ENCODE data around the gene VPS39. TPM values are rescaled to one million over a fixed set of nuclear protein-coding genes. Genes with fewer than 3 reads are reported as not detected.

VPS39 gene
- total and polyA plus RNA-seq, 9 donors = 30.3 to 61.5 (median 50.2) TPM

- H3K27me3 ChIP-seq = no peaks in the 10 kb centered on the region
- no peaks in the 10 kb centered on the region for H3K36me3 ChIP-seq
- WGBS, 3 donors = 63 to 71% (median 66%) methylated on average over 8 of the region's 8 CpGs
- no peak for TF ChIP-seq POLR2A (IDR thresholded peaks at IDR 0.05)
- TF ChIP-seq CTCF (IDR thresholded peaks at IDR 0.05) = no peak
- no peak for TF ChIP-seq EP300 (IDR thresholded peaks at IDR 0.05)
- no peak overlapping the region for H3K27ac ChIP-seq
- H3K4me1 ChIP-seq (ENCODE audit: insufficient read depth) = no peaks in the 10 kb centered on the region
- intact Hi-C loops (cut with DNase I) = no loop called here
- no peak overlapping the region for H3K4me3 ChIP-seq
- DNase-seq = no peak
- no peaks in the 10 kb centered on the region for H3K9me3 ChIP-seq
These were observed 77.7 kb downstream of the VPS39 start for GRCh38 chr15:42130246-42130986.

- H3K27ac ChIP-seq = no peak overlapping the region
- intact Hi-C loops (cut with DNase I) = no loop called here
- 69 to 81% (median 72%) methylated on average over 2 of the region's 2 CpGs for WGBS, 3 donors
- no peak for TF ChIP-seq EP300 (IDR thresholded peaks at IDR 0.05)
- TF ChIP-seq POLR2A (IDR thresholded peaks at IDR 0.05) = no peak
- no peak for TF ChIP-seq CTCF (IDR thresholded peaks at IDR 0.05)
- no peaks in the 10 kb centered on the region for H3K27me3 ChIP-seq
- no peak for DNase-seq
- H3K4me1 ChIP-seq (ENCODE audit: insufficient read depth) = no peaks in the 10 kb centered on the region
- H3K36me3 ChIP-seq = no peaks in the 10 kb centered on the region
- H3K4me3 ChIP-seq = no peak overlapping the region
- no peaks in the 10 kb centered on the region for H3K9me3 ChIP-seq
These were observed 78.7 kb downstream of the VPS39 start for GRCh38 chr15:42129364-42129763.

- WGBS, 3 donors = 45 to 60% (median 45%) methylated on average over 6 of the region's 6 CpGs
- no peak for DNase-seq
- no peaks in the 10 kb centered on the region for H3K36me3 ChIP-seq
- H3K27ac ChIP-seq = no peak overlapping the region
- H3K4me3 ChIP-seq = no peak overlapping the region
- no peaks in the 10 kb centered on the region for H3K27me3 ChIP-seq
- no peak for TF ChIP-seq POLR2A (IDR thresholded peaks at IDR 0.05)
- TF ChIP-seq EP300 (IDR thresholded peaks at IDR 0.05) = no peak
- no peak for TF ChIP-seq CTCF (IDR thresholded peaks at IDR 0.05)
- no peaks in the 10 kb centered on the region for H3K4me1 ChIP-seq (ENCODE audit: insufficient read depth)
- no peaks in the 10 kb centered on the region for H3K9me3 ChIP-seq
- intact Hi-C loops (cut with DNase I) = no loop called here
These were observed 79.6 kb downstream of the VPS39 start for GRCh38 chr15:42128476-42128875.

- Histone ChIP-seq H3K9me3 (no peaks in the 10 kb centered on the region), H3K27ac (no peak overlapping the region), H3K27me3 (no peaks in the 10 kb centered on the region), H3K4me3 (no peak overlapping the region), H3K36me3 (no peaks in the 10 kb centered on the region), H3K4me1 (ENCODE audit: insufficient read depth) (no peaks in the 10 kb centered on the region)
- no peak for DNase-seq
- WGBS, 3 donors = 83 to 90% (median 88%) methylated on average over 3 of the region's 3 CpGs
- intact Hi-C loops (cut with DNase I) = no loop called here
- no peak for TF ChIP-seq CTCF (IDR thresholded peaks at IDR 0.05)
- TF ChIP-seq EP300 (IDR thresholded peaks at IDR 0.05) = no peak
These were observed 84.6 kb downstream of the VPS39 start for GRCh38 chr15:42123546-42123945.

All from ovary (tissue), 9 donors.